Omental fat pad (tissue), 4 donors: ENCODE measurements around the gene ADD3. TPM values are rescaled to one million over a fixed set of nuclear protein-coding genes. Genes with fewer than 3 reads are reported as not detected.
"Not testable (repeated sequence)": the region's sequence is repeated elsewhere in the genome, so short reads cannot be mapped to it uniquely, and the experiment has no call there.

Experiments
- ATAC-seq: fragments of 150-250 bp; one replicate; pipeline ENCODE4 v1.9.1; 2016; ENCODE audit warnings: mild to moderate bottlenecking, moderate library complexity; ENCODE audit not compliant: low FRiP score
- DNase-seq: peaks from one replicate; pipeline ENCODE4 v3.0.0-alpha.2; 2019; ENCODE audit warnings: low spot score
- CTCF ChIP-seq, 3 donors: fragments of 450-650 bp; IDR thresholded peaks; one replicate each; pipeline ENCODE4 v1.5.1; 2016 to 2017; ENCODE audit warnings: antibody characterized with exemption in 3 of 3, mild to moderate bottlenecking in 3 of 3, moderate library complexity in 2 of 3
- total RNA-seq, 4 donors: library from RNA; depleted of rRNA; stranded (reverse); fragments of >200 nt; gene quantifications; one replicate each; pipeline ENCODE4 v1.1.0, GENCODE V29; 2016

Gene ADD3
- total RNA-seq, 4 donors from 2014 or later = 85.4 to 647 (median 252) TPM

GRCh38 chr10:110040767-110041478, 33.1 kb downstream of the ADD3 start:
- no peak for TF ChIP-seq CTCF (IDR thresholded peaks at IDR 0.05)
- ATAC-seq (no peak), DNase-seq (no peak)

DNA sequence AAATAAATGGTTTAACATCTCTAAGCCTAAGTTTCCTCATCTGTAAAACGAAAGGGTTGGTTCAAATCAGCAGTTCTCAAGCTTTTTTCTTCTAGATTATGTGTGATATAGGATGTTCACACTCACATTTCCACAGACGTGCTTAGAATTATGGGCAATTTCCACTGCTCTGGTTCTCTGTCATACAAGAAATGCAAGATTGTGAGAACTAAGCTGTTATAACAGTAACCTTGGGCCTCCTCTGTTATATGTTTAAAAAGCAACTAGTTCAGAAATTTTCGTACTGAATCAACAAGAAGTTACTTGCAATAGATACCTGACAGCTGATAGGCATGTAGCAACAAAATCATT, 33.7 kb downstream of the ADD3 start:
- DNase-seq = no peak
- no peak for TF ChIP-seq CTCF (IDR thresholded peaks at IDR 0.05)
- no peak for ATAC-seq

DNA sequence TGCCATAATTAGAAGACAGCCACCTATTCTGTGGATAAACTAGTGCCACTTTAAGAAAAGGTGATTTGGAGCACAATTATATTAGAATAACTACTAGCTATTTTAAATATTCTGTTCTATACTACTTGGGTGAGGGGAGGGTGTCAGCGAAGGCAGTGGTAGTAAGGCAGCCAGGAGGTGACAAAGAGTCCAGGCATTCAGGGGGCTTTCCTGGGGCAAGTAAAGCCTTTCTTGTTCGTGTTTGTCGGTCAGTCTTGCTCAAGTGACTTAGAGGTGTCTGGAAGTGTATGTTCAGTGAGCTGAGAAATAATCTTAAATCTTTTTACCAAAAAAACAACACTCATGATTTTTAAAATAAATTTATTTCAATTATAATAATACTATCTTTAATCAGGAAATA, 34.4 kb downstream of the ADD3 start:
- DNase-seq (no peak), ATAC-seq (no peak)
- no peak for TF ChIP-seq CTCF (IDR thresholded peaks at IDR 0.05)

DNA sequence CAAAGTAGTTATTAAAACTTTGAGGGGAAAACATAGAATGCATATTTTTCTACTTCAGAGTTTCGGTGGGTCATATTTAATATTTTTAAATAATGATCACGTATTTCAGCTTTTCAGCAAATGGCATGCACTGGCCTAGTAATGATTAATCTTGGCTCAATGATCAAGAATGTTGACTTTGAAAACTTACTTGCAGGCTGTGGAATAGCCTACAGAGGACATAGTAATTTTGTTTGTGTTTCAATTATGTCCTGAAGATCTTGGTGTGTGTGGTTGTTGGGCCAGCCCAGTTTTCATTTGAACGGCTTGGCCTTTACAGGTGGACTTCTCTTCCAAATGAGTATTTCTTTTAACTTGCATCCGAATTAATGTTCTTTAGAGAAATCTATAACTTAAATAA, 35.1 kb downstream of the ADD3 start:
- ATAC-seq (no peak), DNase-seq (no peak)
- TF ChIP-seq CTCF (IDR thresholded peaks at IDR 0.05) = no peak

DNA sequence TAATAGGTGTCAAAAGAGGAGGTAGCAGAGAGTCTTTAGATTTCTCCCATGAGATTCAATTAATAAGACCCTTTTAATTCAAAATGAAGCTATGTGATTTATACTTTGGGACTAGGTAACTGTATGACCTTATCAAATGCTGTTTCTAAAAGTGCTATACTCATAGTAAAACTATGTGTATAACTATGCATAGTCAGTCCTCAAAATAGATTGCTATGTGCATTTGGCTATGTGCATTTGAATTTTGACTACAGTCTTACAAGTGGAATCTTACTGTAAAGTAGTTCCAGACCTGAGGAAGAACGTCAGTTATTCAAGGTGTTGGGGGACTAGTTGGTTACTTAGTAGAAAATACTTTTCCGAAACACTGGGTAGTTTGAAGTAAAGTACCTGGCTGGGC, 36.9 kb downstream of the ADD3 start:
- no peak for TF ChIP-seq CTCF (IDR thresholded peaks at IDR 0.05)
- DNase-seq = no peak
- no peak for ATAC-seq

DNA sequence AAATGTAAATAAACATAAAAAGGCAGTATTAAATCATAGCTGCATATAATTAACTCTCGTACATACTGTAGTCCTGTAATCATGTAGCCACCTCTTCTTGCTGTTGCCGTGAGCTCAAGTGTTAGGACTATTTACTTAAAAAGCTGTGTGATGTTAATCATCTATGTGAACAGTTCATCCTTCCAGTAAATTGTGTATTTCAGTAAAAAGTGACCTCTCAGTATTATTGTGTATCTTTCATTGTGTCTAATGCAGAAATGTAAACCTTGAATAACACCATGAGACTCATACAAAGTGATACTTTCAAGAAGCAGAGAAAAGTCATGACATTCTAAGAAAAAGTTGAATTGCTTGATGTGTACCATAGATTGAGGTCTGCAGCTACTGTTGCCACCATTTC, 38.0 kb downstream of the ADD3 start:
- ATAC-seq (no peak), DNase-seq (no peak)
- no peak for TF ChIP-seq CTCF (IDR thresholded peaks at IDR 0.05)

- DNase-seq, ATAC-seq: not testable (repeated sequence)
Measured at GRCh38 chr10:110048145-110048544, 40.4 kb downstream of the ADD3 start.
